Smooth muscle cell (in vitro differentiated cells): ENCODE data around the gene TMEM9B. TPM values are rescaled to one million over a fixed set of nuclear protein-coding genes. Genes with fewer than 3 reads are reported as not detected.

Experiments
- DNase-seq: peaks from one replicate; lab custom pipeline; 2025; ENCODE audit not compliant: unreplicated experiment; lab: John Stamatoyannopoulos, UW
- H2AFZ ChIP-seq: fragments of 200-600 bp; sonication (generic); 2 replicates; pipeline ENCODE4 v1.6.0; 2016; ENCODE audit warnings: antibody characterized with exemption, low read depth, mild to moderate bottlenecking
- H3F3A ChIP-seq: fragments of 200-600 bp; sonication (generic); 2 replicates; pipeline ENCODE4 v1.6.0; 2017; ENCODE audit warnings: antibody characterized with exemption, low read depth
- H3K27ac ChIP-seq: fragments of 200-600 bp; sonication (generic); 2 replicates; pipeline ENCODE4 v1.5.1; 2016; ENCODE audit warnings: low read depth, mild to moderate bottlenecking
- H3K27me3 ChIP-seq: fragments of 200-600 bp; sonication (generic); 2 replicates; pipeline ENCODE4 v1.6.1; 2016; ENCODE audit warnings: low read depth, mild to moderate bottlenecking
- H3K36me3 ChIP-seq: fragments of 200-600 bp; sonication (generic); 2 replicates; pipeline ENCODE4 v1.5.1; 2016; ENCODE audit warnings: low read depth
- H3K4me1 ChIP-seq: fragments of 200-600 bp; sonication (generic); 2 replicates; pipeline ENCODE4 v1.5.1; 2016; ENCODE audit warnings: low read depth
- H3K4me2 ChIP-seq: fragments of 200-600 bp; sonication (generic); 2 replicates; pipeline ENCODE4 v1.6.0; 2016; ENCODE audit warnings: mild to moderate bottlenecking
- H3K4me3 ChIP-seq: fragments of 200-600 bp; sonication (generic); 2 replicates; pipeline ENCODE4 v1.5.1; 2016; ENCODE audit warnings: mild to moderate bottlenecking
- H3K79me2 ChIP-seq: fragments of 200-600 bp; sonication (generic); 2 replicates; pipeline ENCODE4 v1.6.0; 2016; ENCODE audit warnings: low read depth, mild to moderate bottlenecking
- H3K9ac ChIP-seq: fragments of 200-600 bp; sonication (generic); 2 replicates; pipeline ENCODE4 v1.6.0; 2016; ENCODE audit warnings: low read depth
- H3K9me3 ChIP-seq: fragments of 200-600 bp; sonication (generic); replicated peaks from 2 replicates; pipeline ENCODE4 v1.5.1; 2016; ENCODE audit warnings: low read depth
- H4K20me1 ChIP-seq: fragments of 200-600 bp; sonication (generic); 2 replicates; pipeline ENCODE4 v1.6.0; 2016; ENCODE audit warnings: low read depth
- CTCF ChIP-seq: fragments of 200-600 bp; sonication (generic); IDR thresholded peaks from 2 replicates; pipeline ENCODE4 v1.5.1; 2017; ENCODE audit warnings: borderline replicate concordance, mild to moderate bottlenecking, antibody characterized with exemption; ENCODE audit not compliant: insufficient read depth, poor library complexity, severe bottlenecking
- polyA plus RNA-seq: library from polyadenylated mRNA; unstranded; fragments of >200 nt; fragmentation: Nextera tagmentation; extraction: Ambion mirVana; gene quantifications from 2 replicates; pipeline ENCODE4 v1.2.1, GENCODE V29; 2016
- small RNA-seq: library from RNA; depleted of rRNA; stranded (forward); fragments of <200 nt; gene quantifications from one replicate; pipeline ENCODE3, GENCODE V24; 2014
- total RNA-seq: library from RNA; depleted of rRNA; stranded (reverse); fragments of >200 nt; gene quantifications from 2 replicates; pipeline ENCODE4 v1.2.3, GENCODE V29; 2014

TMEM9B gene
- total and polyA plus RNA-seq, 2 experiments from 2014 or later: 35.9 to 39.3 TPM

GRCh38 chr11:8899119-8899753, 65.0 kb downstream of the TMEM9B start:
- H4K20me1 ChIP-seq: no peaks in the 10 kb centered on the region
- no peak for TF ChIP-seq CTCF
- no peak for DNase-seq
- H3K4me1 ChIP-seq: no peaks in the 10 kb centered on the region
- no peak overlapping the region for H3K4me3 ChIP-seq
- no peaks in the 10 kb centered on the region for H3K9me3 ChIP-seq
- H2AFZ ChIP-seq: no peak overlapping the region
- H3K9ac ChIP-seq: no peak overlapping the region
- H3K27ac ChIP-seq: no peak overlapping the region
- H3F3A ChIP-seq: no peaks in the 10 kb centered on the region
- H3K4me2 ChIP-seq: no peak overlapping the region
- H3K27me3 ChIP-seq: no peaks in the 10 kb centered on the region
- H3K36me3 ChIP-seq: no peaks in the 10 kb centered on the region
- no peaks in the 10 kb centered on the region for H3K79me2 ChIP-seq

Small RNAs within 50 kb of the gene (small RNA-seq; reads per million reads assigned to genes)
- gene RF00019: not detected

Other genes with a start within 250 kb of the TMEM9B start
- 22.0 and 28.1 TPM in 2 replicates for gene AKIP1, start 53.3 kb downstream of the TMEM9B start, total RNA-seq
- 58.7 and 59.5 TPM in 2 replicates for gene AKIP1, start 53.3 kb downstream of the TMEM9B start, polyA plus RNA-seq
- gene C11orf16, start 31.5 kb downstream of the TMEM9B start, total RNA-seq: not detected in 2 replicates
- not detected in 2 replicates for gene C11orf16, start 31.5 kb downstream of the TMEM9B start, polyA plus RNA-seq
- not detected in 2 replicates for gene ASCL3, start 21.4 kb downstream of the TMEM9B start, total RNA-seq
- not detected in 2 replicates for gene ASCL3, start 21.4 kb downstream of the TMEM9B start, polyA plus RNA-seq
- 19.6 and 19.9 TPM in 2 replicates for gene NRIP3, start 39.6 kb upstream of the TMEM9B start, total RNA-seq
- gene NRIP3, start 39.6 kb upstream of the TMEM9B start, polyA plus RNA-seq: 8.4 and 10.1 TPM in 2 replicates
- 5.0 and 6.7 TPM in 2 replicates for gene SCUBE2, start 127.2 kb upstream of the TMEM9B start, total RNA-seq
- gene SCUBE2, start 127.2 kb upstream of the TMEM9B start, polyA plus RNA-seq: 1.4 and 2.2 TPM in 2 replicates